SU-DHL-6 (cell line): ENCODE measurements around the gene MAPT.

Source experiments
- EZH2phosphoT487 ChIP-seq: fragments of 200-600 bp; sonication (generic), shearing (Covaris generic); conservative IDR thresholded peaks from 2 replicates; pipeline ENCODE4 v1.6.1; 2018; ENCODE audit warnings: mild to moderate bottlenecking, antibody characterized with exemption, low read length, moderate library complexity, mixed read lengths
- TF ChIP-seq, protein P1 (sequence below): fragments of 200-600 bp; sonication (generic); IDR thresholded peaks from one replicate; pipeline ENCODE4 v1.5.1; 2017; ENCODE audit warnings: antibody characterized with exemption, mild to moderate bottlenecking, low read length, moderate library complexity; ENCODE audit not compliant: insufficient read depth, poor library complexity, severe bottlenecking

DNA sequence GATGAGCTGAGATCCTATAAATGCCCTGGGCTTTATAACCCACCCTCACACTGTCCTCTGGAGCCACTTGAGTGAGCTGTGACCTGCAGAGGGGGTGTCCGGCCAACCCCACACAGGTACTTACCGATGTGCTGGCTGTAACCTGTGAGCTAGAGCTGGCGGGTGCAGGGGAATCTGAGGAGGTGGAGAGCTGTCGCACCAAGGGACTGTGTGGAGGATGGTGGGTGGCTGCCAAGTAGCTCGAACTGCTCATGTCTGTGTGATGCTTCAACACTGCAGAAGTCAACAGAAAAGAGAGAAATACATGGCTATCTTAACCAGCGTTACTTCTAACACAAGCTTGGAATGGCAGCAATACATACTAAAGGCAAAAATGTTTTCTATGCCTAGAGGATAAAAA lies 144.1 kb downstream of the MAPT start:
- TF ChIP-seq, protein P1, sequence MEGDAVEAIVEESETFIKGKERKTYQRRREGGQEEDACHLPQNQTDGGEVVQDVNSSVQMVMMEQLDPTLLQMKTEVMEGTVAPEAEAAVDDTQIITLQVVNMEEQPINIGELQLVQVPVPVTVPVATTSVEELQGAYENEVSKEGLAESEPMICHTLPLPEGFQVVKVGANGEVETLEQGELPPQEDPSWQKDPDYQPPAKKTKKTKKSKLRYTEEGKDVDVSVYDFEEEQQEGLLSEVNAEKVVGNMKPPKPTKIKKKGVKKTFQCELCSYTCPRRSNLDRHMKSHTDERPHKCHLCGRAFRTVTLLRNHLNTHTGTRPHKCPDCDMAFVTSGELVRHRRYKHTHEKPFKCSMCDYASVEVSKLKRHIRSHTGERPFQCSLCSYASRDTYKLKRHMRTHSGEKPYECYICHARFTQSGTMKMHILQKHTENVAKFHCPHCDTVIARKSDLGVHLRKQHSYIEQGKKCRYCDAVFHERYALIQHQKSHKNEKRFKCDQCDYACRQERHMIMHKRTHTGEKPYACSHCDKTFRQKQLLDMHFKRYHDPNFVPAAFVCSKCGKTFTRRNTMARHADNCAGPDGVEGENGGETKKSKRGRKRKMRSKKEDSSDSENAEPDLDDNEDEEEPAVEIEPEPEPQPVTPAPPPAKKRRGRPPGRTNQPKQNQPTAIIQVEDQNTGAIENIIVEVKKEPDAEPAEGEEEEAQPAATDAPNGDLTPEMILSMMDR, result no peak
- TF ChIP-seq EZH2phosphoT487, result no peak
